DOHH2 (cell line): ENCODE results near the gene STPG2.

Experiments
- EZH2phosphoT487 ChIP-seq: fragments of 200-600 bp; sonication (generic); IDR thresholded peaks from 2 replicates; pipeline ENCODE4 v1.6.1; 2017; ENCODE audit warnings: borderline replicate concordance, mild to moderate bottlenecking, antibody characterized with exemption, low read length, moderate library complexity, mixed read lengths
- TF ChIP-seq, protein P1 (sequence below): fragments of 200-600 bp; sonication (generic); IDR thresholded peaks from one replicate; pipeline ENCODE4 v1.5.1; 2014; ENCODE audit warnings: antibody characterized with exemption, mild to moderate bottlenecking, low read depth, low read length; ENCODE audit not compliant: poor library complexity, severe bottlenecking

DNA sequence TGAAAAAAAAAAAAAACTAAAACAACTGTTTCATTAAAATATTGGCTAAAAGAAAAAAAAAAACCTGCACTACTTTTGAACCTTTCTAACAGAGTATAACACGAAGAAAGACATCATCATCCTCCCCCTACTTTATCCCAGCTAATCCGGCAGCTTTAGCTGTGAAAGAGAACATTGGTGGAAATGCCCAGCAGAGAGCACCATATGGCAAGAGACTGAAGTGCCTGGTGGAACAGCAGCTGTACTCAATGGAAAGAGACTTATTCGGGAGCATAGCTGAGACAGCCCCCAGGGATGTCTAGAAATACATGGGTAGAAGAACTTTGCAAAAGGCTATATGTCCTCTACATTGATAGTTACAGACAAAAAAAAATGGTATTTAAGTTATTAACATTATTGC lies 30.3 kb downstream of the STPG2 start:
- TF ChIP-seq, protein P1, sequence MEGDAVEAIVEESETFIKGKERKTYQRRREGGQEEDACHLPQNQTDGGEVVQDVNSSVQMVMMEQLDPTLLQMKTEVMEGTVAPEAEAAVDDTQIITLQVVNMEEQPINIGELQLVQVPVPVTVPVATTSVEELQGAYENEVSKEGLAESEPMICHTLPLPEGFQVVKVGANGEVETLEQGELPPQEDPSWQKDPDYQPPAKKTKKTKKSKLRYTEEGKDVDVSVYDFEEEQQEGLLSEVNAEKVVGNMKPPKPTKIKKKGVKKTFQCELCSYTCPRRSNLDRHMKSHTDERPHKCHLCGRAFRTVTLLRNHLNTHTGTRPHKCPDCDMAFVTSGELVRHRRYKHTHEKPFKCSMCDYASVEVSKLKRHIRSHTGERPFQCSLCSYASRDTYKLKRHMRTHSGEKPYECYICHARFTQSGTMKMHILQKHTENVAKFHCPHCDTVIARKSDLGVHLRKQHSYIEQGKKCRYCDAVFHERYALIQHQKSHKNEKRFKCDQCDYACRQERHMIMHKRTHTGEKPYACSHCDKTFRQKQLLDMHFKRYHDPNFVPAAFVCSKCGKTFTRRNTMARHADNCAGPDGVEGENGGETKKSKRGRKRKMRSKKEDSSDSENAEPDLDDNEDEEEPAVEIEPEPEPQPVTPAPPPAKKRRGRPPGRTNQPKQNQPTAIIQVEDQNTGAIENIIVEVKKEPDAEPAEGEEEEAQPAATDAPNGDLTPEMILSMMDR: no peak
- TF ChIP-seq EZH2phosphoT487: no peak
